NT2/D1 (cell line): Measurements from ENCODE around the gene CGNL1.

ENCODE experiments used
- YY1 ChIP-seq: IDR thresholded peaks from 2 replicates; pipeline ENCODE4 v1.6.1; 2011; ENCODE audit not compliant: insufficient read length, insufficient read depth
- ZNF274 ChIP-seq: IDR thresholded peaks from 2 replicates; pipeline ENCODE4 v1.6.1; 2011; ENCODE audit warnings: mild to moderate bottlenecking, low read depth, low read length

DNA sequence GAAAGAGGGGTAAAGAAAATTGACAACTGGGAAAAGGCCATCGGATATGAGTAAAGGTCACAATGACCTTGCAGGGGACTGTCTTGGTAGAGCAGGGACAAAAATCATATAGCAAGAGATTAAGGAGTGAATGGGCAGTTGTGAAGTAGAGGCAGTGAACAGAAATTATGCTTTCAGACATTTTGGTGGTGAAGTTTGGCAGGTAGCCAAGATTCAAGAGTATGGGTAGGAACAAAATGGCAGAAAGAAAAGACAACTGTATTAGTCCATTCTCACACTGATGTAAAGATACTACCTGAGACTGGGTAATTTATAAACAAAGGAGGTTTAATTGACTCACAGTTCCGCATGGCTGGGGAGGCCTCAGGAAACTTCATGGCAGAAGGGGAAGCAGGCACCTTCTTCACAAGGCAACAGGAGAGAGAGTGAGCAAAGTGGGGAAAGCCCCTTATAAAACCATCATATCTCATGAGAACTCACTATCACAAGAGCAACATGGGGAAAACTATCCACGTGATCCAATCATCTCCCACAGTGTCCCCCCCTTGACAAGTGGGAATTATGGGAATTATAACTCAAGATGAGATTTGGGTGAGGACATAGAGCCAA lies 84.0 kb downstream of the CGNL1 start:
- TF ChIP-seq YY1, result no peak
- TF ChIP-seq ZNF274, result no peak
